ENCODE data around the gene MED14.

DNA sequence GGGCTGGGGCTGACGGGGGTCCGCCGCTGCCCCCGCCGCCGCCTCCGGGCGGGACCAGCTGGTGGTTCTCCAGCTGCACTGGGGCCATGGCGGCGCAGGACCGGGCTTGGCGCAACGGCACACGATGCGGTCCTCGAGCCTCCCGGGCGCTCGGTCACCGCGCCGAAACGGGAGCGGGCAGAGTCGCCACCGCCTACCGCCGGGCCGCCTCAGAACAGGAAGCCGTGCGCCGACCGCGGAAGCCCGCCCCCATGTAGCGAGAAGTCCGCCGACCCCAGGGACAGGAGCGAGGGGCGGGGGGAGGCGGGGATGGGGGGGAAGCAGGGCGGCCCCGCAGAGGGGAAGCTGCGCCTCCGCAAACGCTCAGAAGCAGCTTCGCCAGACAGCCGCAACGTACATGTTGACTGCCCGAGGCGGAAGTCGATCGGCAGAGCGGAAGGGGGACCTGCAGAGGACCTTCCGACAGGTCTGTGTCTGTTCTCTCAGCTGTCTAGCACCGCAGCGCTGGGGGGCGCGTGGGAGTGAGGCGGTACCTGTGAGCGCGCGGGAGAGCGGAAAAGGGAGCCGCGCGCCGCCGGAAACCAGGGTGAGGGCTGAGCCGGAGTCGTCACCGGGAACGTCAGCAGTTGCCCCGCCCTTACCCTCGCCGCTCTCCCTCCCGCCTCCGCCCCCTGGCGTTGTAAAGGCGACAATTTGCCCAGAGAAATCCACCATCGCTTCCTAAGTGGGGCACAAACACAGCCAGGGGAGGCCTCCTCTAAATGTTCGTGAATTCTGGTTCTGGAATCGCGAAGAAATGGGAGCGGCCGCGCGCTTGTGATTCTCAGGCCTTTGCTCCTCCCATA lies at the start of gene MED14:
- TF ChIP-seq CTCF (IDR thresholded peaks at IDR 0.05; ENCODE audit: poor library complexity) (peak; percentile 39), EZH2 (IDR thresholded peaks at IDR 0.05; ENCODE audit: borderline replicate concordance) (no peak), EZH2phosphoT487 (IDR thresholded peaks at IDR 0.05; ENCODE audit: low read depth, severe bottlenecking, unreplicated experiment) (no peak)
